Endodermal cell (in vitro differentiated cells): Measurements from ENCODE around the gene ARHGEF6. TPM values are rescaled to one million over a fixed set of nuclear protein-coding genes. Genes with fewer than 3 reads are reported as not detected.

ENCODE experiments used
- DNase-seq: peaks from one replicate; pipeline ENCODE4 v3.0.0-alpha.2; 2017
- H3K27ac ChIP-seq: 2 replicates; pipeline ENCODE4 v1.5.1; 2013; ENCODE audit warnings: mild to moderate bottlenecking, low read depth, low read length, moderate library complexity
- H3K27me3 ChIP-seq: 2 replicates; pipeline ENCODE4 v1.6.1; 2013; ENCODE audit warnings: mild to moderate bottlenecking, low read length, moderate library complexity; ENCODE audit not compliant: insufficient read depth, control insufficient read depth, poor library complexity, severe bottlenecking
- H3K36me3 ChIP-seq: 2 replicates; pipeline ENCODE4 v1.7.0; 2013; ENCODE audit warnings: mild to moderate bottlenecking, low read length, moderate library complexity; ENCODE audit not compliant: control insufficient read depth, insufficient read depth
- H3K4me1 ChIP-seq: one replicate; pipeline ENCODE4 v1.7.0; 2013; ENCODE audit warnings: low read length; ENCODE audit not compliant: control insufficient read depth, insufficient read depth
- H3K4me3 ChIP-seq: 2 replicates; pipeline ENCODE4 v1.5.1; 2013; ENCODE audit warnings: mild to moderate bottlenecking, low read length, moderate library complexity
- H3K9ac ChIP-seq: 2 replicates; pipeline ENCODE4 v1.6.1; 2013; ENCODE audit warnings: mild to moderate bottlenecking, low read length, moderate library complexity; ENCODE audit not compliant: poor library complexity, severe bottlenecking; ENCODE audit errors: extremely low read depth
- H3K9me3 ChIP-seq: 2 replicates; pipeline ENCODE4 v1.6.1; 2013; ENCODE audit warnings: mild to moderate bottlenecking, low read length, moderate library complexity; ENCODE audit not compliant: control insufficient read depth
- H3K27ac Mint-ChIP-seq: 2 replicates; pipeline ENCODE4 v1.8.0; 2020; ENCODE audit warnings: mixed read lengths
- H3K27me3 Mint-ChIP-seq: 2 replicates; pipeline ENCODE4 v1.8.0; 2021; ENCODE audit warnings: mild to moderate bottlenecking, mixed read lengths; ENCODE audit not compliant: insufficient read depth
- H3K36me3 Mint-ChIP-seq: 2 replicates; pipeline ENCODE4 v1.8.0; 2020; ENCODE audit warnings: low read depth, mixed read lengths
- H3K4me1 Mint-ChIP-seq: 2 replicates; pipeline ENCODE4 v1.8.0; 2020; ENCODE audit warnings: mixed read lengths
- H3K4me3 Mint-ChIP-seq: 2 replicates; pipeline ENCODE4 v1.8.0; 2020; ENCODE audit warnings: mild to moderate bottlenecking, moderate library complexity, mixed read lengths
- H3K9me3 Mint-ChIP-seq: 2 replicates; pipeline ENCODE4 v1.8.0; 2020; ENCODE audit warnings: mild to moderate bottlenecking, mixed read lengths
- CTCF ChIP-seq: fragments of 200-600 bp; sonication (generic); conservative IDR thresholded peaks from 2 replicates; pipeline ENCODE4 v1.5.0; 2021; ENCODE audit warnings: antibody characterized with exemption, mild to moderate bottlenecking
- WGBS, 2 experiments: methylation state at CpG; one replicate each; pipeline versions ENCODE4 v1.1.5 to v1.1.7; 2013; ENCODE audit warnings: missing lambda C conversion rate in 2 of 2, mixed read lengths in 1 of 2; ENCODE audit not compliant: insufficient coverage in 1 of 2, insufficient read length in 1 of 2; 5-methylcytosine and 5-hydroxymethylcytosine counted together
- total RNA-seq, 2 donors: library from RNA; stranded (reverse); fragmentation: NEBNext Ultra II Directional in 1 of 2; extraction: Animal tissue kit (Norgen Biotek cat#: 25700) in 1 of 2; gene quantifications; 2 replicates in 1 of 2; 3 replicates in 1 of 2; pipeline ENCODE4 v1.2.1, GENCODE V29; 2021

Gene ARHGEF6
- total RNA-seq, 2 donors from 2014 or later: 1.8 to 2.7 TPM

- Histone ChIP-seq H3K9me3 (no peaks in the 10 kb centered on the region), H3K27me3 (no peaks in the 10 kb centered on the region), H3K4me3 (no peak overlapping the region), H3K4me1 (no peaks in the 10 kb centered on the region), H3K36me3 (no peaks in the 10 kb centered on the region), H3K9ac (no peak overlapping the region), H3K27ac (no peak overlapping the region)
- no peak overlapping the region for H3K4me3 Mint-ChIP-seq
- WGBS, 2 experiments: no CpG with 5 or more reads among the region's 1 CpG
- peaks cover 56% of the 10 kb centered on the region for H3K9me3 Mint-ChIP-seq
- peaks cover 5% of the 10 kb centered on the region for H3K4me1 Mint-ChIP-seq
- no peak for TF ChIP-seq CTCF
- H3K27me3 Mint-ChIP-seq: peaks cover 1% of the 10 kb centered on the region
- no peaks in the 10 kb centered on the region for H3K36me3 Mint-ChIP-seq
- DNase-seq: no peak
- no peak overlapping the region for H3K27ac Mint-ChIP-seq
Observed at GRCh38 chrX:136626891-136627290, 153.8 kb downstream of the ARHGEF6 start.

GRCh38 chrX:136626237-136626636, 154.5 kb downstream of the ARHGEF6 start:
- H3K27me3 Mint-ChIP-seq: peaks cover 1% of the 10 kb centered on the region
- Histone ChIP-seq H3K4me3 (no peak overlapping the region), H3K9ac (no peak overlapping the region), H3K36me3 (no peaks in the 10 kb centered on the region), H3K9me3 (no peaks in the 10 kb centered on the region), H3K4me1 (no peaks in the 10 kb centered on the region), H3K27ac (no peak overlapping the region), H3K27me3 (no peaks in the 10 kb centered on the region)
- no peak for DNase-seq
- no peak overlapping the region for H3K4me3 Mint-ChIP-seq
- no peaks in the 10 kb centered on the region for H3K36me3 Mint-ChIP-seq
- WGBS, 2 experiments: 100% methylated on average over 1 of the region's 2 CpGs; no CpG with 5 or more reads in 1 of the 2 experiments
- peaks cover 5% of the 10 kb centered on the region for H3K4me1 Mint-ChIP-seq
- no peak for TF ChIP-seq CTCF
- no peak overlapping the region for H3K27ac Mint-ChIP-seq
- peaks cover 62% of the 10 kb centered on the region for H3K9me3 Mint-ChIP-seq

- H3K27me3 ChIP-seq: no peaks in the 10 kb centered on the region
- no peaks in the 10 kb centered on the region for H3K36me3 Mint-ChIP-seq
- peaks cover 1% of the 10 kb centered on the region for H3K27me3 Mint-ChIP-seq
- H3K9ac ChIP-seq: no peak overlapping the region
- H3K36me3 ChIP-seq: no peaks in the 10 kb centered on the region
- no peak overlapping the region for H3K4me3 Mint-ChIP-seq
- H3K27ac ChIP-seq: no peak overlapping the region
- no peak overlapping the region for H3K27ac Mint-ChIP-seq
- no peak overlapping the region for H3K4me3 ChIP-seq
- DNase-seq: no peak
- no peaks in the 10 kb centered on the region for H3K9me3 ChIP-seq
- no peak for TF ChIP-seq CTCF
- peaks cover 5% of the 10 kb centered on the region for H3K4me1 Mint-ChIP-seq
- H3K9me3 Mint-ChIP-seq: peaks cover 61% of the 10 kb centered on the region
- no peaks in the 10 kb centered on the region for H3K4me1 ChIP-seq
- WGBS, 2 experiments: 79% methylated on average over 2 of the region's 2 CpGs; no CpG with 5 or more reads in 1 of the 2 experiments
Observed at GRCh38 chrX:136625246-136625645, 155.5 kb downstream of the ARHGEF6 start.
